Measurements from ENCODE around the gene UIMC1. TPM values are rescaled to one million over a fixed set of nuclear protein-coding genes. Genes with fewer than 3 reads are reported as not detected.

Gene UIMC1
- total RNA-seq, 4 donors from 2014 or later, result 22.3 to 38.6 (median 27.7) TPM

DNA sequence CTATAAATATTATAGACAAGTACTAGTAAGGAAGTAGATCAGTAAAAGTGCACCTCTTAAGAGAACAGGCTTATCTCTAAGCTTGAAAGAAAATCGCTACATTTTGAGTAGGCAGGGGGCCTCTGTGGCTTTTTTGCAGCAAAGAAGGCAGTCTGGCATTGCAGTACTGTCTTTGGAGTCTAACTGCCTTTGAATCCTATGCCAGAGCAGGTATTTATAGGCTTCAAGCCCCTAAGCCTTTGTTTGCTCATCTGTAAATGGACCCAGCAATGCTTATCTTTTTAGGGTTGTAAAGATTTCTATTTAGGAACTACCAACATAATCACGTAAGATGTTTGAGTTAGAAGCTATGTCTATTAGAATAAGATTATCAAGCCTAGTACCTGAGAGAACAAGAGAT is 83.8 kb downstream of the UIMC1 start:
- DNase-seq (ENCODE audit: low spot score), result no peak
- TF ChIP-seq, protein P1, sequence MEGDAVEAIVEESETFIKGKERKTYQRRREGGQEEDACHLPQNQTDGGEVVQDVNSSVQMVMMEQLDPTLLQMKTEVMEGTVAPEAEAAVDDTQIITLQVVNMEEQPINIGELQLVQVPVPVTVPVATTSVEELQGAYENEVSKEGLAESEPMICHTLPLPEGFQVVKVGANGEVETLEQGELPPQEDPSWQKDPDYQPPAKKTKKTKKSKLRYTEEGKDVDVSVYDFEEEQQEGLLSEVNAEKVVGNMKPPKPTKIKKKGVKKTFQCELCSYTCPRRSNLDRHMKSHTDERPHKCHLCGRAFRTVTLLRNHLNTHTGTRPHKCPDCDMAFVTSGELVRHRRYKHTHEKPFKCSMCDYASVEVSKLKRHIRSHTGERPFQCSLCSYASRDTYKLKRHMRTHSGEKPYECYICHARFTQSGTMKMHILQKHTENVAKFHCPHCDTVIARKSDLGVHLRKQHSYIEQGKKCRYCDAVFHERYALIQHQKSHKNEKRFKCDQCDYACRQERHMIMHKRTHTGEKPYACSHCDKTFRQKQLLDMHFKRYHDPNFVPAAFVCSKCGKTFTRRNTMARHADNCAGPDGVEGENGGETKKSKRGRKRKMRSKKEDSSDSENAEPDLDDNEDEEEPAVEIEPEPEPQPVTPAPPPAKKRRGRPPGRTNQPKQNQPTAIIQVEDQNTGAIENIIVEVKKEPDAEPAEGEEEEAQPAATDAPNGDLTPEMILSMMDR (IDR thresholded peaks at IDR 0.05), result no peak
- no peak for ATAC-seq (ENCODE audit: low FRiP score)

DNA sequence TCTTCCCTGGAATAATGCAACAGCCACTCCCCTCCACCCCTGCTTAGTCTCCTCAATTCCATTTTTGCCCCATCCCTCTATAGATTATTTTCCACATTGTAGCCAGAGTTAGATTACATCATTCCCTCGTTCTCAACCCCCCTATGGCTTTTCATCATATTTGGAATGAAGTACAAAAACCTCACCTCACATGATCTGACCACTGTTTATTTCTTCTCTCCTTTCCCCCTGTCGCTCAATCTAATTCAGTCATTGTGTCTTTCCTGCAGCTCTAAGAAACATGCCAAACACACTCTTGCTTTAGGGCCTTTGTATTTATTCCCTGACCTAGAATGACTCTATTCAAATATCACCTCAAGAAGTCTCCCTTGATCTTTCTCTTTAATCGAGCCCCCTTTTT is 84.9 kb downstream of the UIMC1 start:
- TF ChIP-seq, protein P1 (IDR thresholded peaks at IDR 0.05), result no peak
- DNase-seq (ENCODE audit: low spot score) (no peak), ATAC-seq (ENCODE audit: low FRiP score) (no peak)

DNA sequence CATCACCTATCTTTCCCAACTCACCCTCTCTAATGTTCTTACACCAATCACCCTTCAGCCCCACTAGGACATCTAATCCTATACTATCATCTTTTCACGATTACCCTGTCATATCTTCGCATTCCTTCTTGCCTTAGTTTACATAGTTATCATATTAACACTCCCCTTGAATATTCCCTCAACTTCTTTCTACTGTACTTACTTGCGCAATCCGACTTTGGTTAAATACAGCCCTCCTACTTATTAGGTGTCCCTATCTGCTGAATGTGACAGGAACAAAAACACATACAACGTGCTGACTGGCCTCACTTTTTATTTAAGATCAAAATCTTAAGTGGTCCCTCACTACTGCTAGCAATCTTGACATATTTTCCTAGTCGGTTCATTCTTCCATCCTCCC is 88.0 kb downstream of the UIMC1 start:
- no peak for DNase-seq (ENCODE audit: low spot score)
- no peak for ATAC-seq (ENCODE audit: low FRiP score)
- TF ChIP-seq, protein P1 (IDR thresholded peaks at IDR 0.05), result no peak

DNA sequence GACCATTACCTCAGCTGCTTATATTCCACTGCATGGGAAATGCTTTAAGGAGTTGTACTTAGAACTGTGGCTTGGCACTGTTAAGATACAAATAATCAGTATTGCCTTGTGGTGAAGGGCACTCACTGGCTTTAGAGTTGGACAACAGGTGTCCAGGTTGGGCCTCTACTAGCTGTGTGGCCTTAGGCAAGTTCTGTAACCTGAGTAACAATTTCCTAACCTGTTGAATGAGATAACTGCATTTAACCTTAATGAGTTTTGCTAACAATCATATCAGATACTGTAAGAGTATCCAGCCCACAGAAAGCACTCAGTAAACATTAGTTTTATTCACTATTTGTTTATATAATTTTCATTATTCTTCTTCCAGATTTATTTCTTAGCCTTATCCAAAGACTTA is 90.2 kb downstream of the UIMC1 start:
- no peak for DNase-seq (ENCODE audit: low spot score)
- ATAC-seq (ENCODE audit: low FRiP score), result no peak
- TF ChIP-seq, protein P1 (IDR thresholded peaks at IDR 0.05), result no peak

DNA sequence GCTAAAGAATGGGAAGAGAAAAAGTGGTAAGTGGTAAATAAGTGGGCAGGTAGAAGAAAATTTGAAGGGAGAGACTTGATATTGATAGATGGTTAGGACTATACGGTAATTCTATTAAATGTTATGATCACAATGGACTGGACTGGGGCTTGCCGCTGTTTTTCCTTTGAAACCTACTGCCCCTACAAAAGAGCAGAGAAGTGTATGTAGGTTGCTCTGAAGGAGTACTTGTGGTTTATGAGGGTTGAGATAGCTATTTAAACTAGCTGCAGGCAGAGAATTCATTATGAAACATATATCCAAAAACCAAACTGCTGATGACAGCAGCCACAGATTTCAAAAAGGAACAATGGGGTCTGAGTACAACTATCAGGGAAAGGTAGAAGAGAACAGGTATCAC is 90.7 kb downstream of the UIMC1 start:
- ATAC-seq (ENCODE audit: low FRiP score) (no peak), DNase-seq (ENCODE audit: low spot score) (no peak)
- TF ChIP-seq, protein P1 (IDR thresholded peaks at IDR 0.05), result no peak

DNA sequence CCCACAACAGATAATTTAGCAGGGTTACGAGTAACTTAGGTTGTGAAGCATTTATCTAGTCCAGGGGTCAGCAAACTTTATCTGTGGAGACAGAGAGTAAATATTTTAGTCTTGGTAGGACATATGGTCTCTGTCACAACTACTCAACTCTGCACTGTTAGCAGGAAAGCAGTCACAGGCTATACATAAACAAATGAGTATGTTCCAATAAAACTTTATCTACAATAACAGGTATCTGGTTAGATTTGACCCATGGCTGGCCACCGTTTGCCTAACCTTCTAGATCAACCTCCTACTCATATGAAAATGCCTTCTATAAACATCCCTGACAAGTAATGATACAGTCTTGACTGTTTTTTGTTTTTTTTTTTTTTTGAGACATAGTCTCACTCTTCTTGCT is 94.5 kb downstream of the UIMC1 start:
- TF ChIP-seq, protein P1 (IDR thresholded peaks at IDR 0.05), result no peak
- DNase-seq (ENCODE audit: low spot score) (no peak), ATAC-seq (ENCODE audit: low FRiP score) (no peak)

DNA sequence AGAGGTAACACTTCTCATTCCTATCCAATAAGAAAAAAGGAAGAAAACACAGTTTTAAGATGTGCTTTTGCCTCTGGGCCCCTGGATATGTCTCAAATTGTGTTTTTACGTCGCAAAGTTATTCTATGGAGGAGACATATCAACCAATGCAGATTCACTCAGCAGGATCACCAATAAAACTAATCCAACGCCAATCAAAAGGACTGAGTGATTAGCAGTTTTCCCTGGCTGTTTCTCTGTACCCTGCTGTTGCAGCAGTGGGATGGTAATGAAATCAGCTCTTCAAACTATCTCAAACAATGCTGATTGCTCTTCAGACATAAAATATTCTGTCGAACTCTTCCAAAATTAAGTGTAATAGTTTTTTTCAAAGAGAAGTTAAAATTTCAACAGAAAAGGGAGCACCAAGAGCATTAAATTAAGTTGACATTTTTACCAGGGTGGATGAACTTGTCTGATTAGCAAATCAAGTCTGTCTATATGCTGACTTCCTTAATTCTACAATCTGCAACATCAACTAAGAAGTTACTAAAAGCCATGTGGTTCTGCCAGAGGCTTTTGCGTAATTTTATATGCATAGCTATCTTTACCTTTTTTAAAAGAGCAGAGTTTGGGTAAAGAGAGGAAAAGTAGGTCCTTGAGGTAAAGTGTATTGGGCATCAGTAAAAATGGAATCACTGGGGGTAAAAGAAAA is 97.8 kb downstream of the UIMC1 start:
- no peak for ATAC-seq (ENCODE audit: low FRiP score)

More for the DNA sequence above, 97.8 kb downstream of the UIMC1 start:
- no peak for DNase-seq (ENCODE audit: low spot score)
- TF ChIP-seq, protein P1 (IDR thresholded peaks at IDR 0.05), result no peak
